ENCODE measurements around the gene STAT4.

DNA sequence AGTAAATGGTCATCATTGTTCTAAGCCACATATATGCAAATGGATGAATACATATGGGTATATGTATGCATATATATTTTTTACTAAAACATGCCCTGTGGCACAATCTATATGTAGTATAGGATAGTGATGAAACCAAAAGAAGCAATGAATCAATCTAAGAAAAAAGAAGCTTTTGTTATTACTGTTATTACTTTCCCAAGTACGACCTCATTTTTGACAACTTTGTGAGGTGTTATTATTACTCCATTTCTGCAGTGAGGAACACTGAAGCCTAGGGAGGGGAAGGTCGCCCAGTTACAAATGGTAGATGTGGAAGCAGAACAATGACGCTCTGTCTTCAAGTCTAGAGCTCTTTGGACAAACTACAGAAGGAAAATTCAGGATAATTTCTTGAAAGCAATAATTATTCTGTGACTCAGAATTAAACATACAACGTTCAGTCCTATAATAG, 38.3 kb downstream of the STAT4 start:
- TF ChIP-seq, protein P1, sequence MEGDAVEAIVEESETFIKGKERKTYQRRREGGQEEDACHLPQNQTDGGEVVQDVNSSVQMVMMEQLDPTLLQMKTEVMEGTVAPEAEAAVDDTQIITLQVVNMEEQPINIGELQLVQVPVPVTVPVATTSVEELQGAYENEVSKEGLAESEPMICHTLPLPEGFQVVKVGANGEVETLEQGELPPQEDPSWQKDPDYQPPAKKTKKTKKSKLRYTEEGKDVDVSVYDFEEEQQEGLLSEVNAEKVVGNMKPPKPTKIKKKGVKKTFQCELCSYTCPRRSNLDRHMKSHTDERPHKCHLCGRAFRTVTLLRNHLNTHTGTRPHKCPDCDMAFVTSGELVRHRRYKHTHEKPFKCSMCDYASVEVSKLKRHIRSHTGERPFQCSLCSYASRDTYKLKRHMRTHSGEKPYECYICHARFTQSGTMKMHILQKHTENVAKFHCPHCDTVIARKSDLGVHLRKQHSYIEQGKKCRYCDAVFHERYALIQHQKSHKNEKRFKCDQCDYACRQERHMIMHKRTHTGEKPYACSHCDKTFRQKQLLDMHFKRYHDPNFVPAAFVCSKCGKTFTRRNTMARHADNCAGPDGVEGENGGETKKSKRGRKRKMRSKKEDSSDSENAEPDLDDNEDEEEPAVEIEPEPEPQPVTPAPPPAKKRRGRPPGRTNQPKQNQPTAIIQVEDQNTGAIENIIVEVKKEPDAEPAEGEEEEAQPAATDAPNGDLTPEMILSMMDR (IDR thresholded peaks at IDR 0.05 in 4 of 5, conservative IDR thresholded peaks at IDR 0.05 in 1 of 5) = no peak
- TF ChIP-seq POLR2A (IDR thresholded peaks at IDR 0.05) = no peak

All from gastrocnemius medialis (tissue), 4 donors.